HepG2 (cell line): Measurements from ENCODE around the gene CBLB. TPM values are rescaled to one million over a fixed set of nuclear protein-coding genes. Genes with fewer than 3 reads are reported as not detected.

Source experiments
- HHEX ChIP-seq: IDR thresholded peaks from 2 replicates; pipeline ENCODE4 v1.6.1; 2016; ENCODE audit warnings: control low read depth
- MEF2D ChIP-seq: sonication (generic); formaldehyde crosslinking; IDR thresholded peaks from 2 replicates; pipeline ENCODE4 v1.5.1; 2020; ENCODE audit warnings: mild to moderate bottlenecking, missing genetic modification reagents
- NCOA2 ChIP-seq: sonication (generic); formaldehyde crosslinking; IDR thresholded peaks from 2 replicates; pipeline ENCODE4 v1.8.0; 2022; ENCODE audit warnings: inconsistent platforms
- NKX3-1 ChIP-seq: sonication (generic); formaldehyde crosslinking; IDR thresholded peaks from 2 replicates; pipeline ENCODE4 v1.5.0; 2020; ENCODE audit warnings: missing genetic modification reagents
- NRL ChIP-seq: sonication (generic); formaldehyde crosslinking; IDR thresholded peaks from 2 replicates; pipeline ENCODE4 v1.5.0; 2020; ENCODE audit warnings: missing genetic modification reagents, mild to moderate bottlenecking, moderate library complexity, borderline replicate concordance
- ZBTB8A ChIP-seq: sonication (generic); formaldehyde crosslinking; IDR thresholded peaks from 2 replicates; pipeline ENCODE4 v1.4.0; 2020; ENCODE audit warnings: mild to moderate bottlenecking, low read depth, missing genetic modification reagents, borderline replicate concordance
- ZNF350 ChIP-seq: sonication (generic); formaldehyde crosslinking; IDR thresholded peaks from 2 replicates; pipeline ENCODE4 v1.4.0; 2020; ENCODE audit warnings: mild to moderate bottlenecking, low read depth, missing genetic modification reagents, borderline replicate concordance
- ZNF383 ChIP-seq: sonication (generic); formaldehyde crosslinking; IDR thresholded peaks from 2 replicates; pipeline ENCODE4 v1.4.0; 2020; ENCODE audit warnings: missing genetic modification reagents, mild to moderate bottlenecking, borderline replicate concordance
- ZNF484 ChIP-seq: sonication (generic); formaldehyde crosslinking; IDR thresholded peaks from 2 replicates; pipeline ENCODE4 v1.5.1; 2020; ENCODE audit warnings: mild to moderate bottlenecking, low read depth, missing genetic modification reagents, borderline replicate concordance
- polyA plus RNA-seq, 8 experiments: library from polyadenylated mRNA; depleted of rRNA in 3 of 8; stranded (reverse) in 7 of 8; unstranded in 1 of 8; fragments of >200 nt; fragmentation: Illumina TruSeq in 4 of 8; extraction: Trizol in 4 of 8; gene quantifications; 2 replicates each; pipeline versions ENCODE4 v1.2.1 to v1.2.3, GENCODE V29; 2011 to 2016; ENCODE audit warnings: low read depth in 4 of 8, missing spikeins in 1 of 8, mixed read lengths in 1 of 8; ENCODE audit not compliant: insufficient read depth in 1 of 8
- total RNA-seq, 5 experiments: library from RNA; depleted of rRNA; stranded (reverse); fragments of >200 nt; fragmentation: Illumina TruSeq; extraction: Trizol; gene quantifications; 2 replicates each; pipeline ENCODE4 v1.2.3, GENCODE V29; 2016; ENCODE audit warnings: low read depth in 1 of 5
- TF ChIP-seq, protein P1 (sequence below): sonication (generic); formaldehyde crosslinking; IDR thresholded peaks from 2 replicates; pipeline ENCODE4 v1.4.0; 2020; ENCODE audit warnings: missing genetic modification reagents
- TF ChIP-seq, protein P2 (sequence below): sonication (generic); formaldehyde crosslinking; IDR thresholded peaks from 2 replicates; pipeline ENCODE4 v1.4.0; 2020; ENCODE audit warnings: missing genetic modification reagents
- TF ChIP-seq, protein P3 (sequence below): sonication (generic); formaldehyde crosslinking; IDR thresholded peaks from 2 replicates; pipeline ENCODE4 v1.5.1; 2020; ENCODE audit warnings: mild to moderate bottlenecking, missing genetic modification reagents, moderate library complexity
- TF ChIP-seq, protein P4 (sequence below): fragments of 450-650 bp; IDR thresholded peaks from 2 replicates; pipeline ENCODE4 v1.6.1; 2017; ENCODE audit warnings: mild to moderate bottlenecking

CBLB gene
- total and polyA plus RNA-seq, 2 of the 13 experiments (the other 11 are each of a cell fraction or from before 2014, with no cell fraction given), result 9.8 to 16.4 TPM

DNA sequence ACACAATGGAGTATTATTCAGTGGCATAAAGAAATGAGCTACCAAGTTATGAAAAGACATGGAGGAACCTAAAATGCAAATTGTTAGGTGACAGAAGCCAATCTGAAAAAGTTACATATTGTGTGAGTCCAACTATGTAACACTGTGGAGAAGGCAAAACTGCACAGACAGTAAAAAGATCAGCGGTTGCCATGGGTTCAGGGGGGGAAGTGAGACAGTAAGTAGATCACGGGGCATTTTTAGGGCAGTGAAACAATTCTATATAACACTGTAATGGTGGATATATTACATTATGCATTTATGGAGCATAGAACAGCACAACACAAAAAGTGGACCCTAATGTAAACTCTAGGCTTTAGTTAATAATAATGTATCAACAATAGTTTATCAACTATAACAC is 17.6 kb downstream of the CBLB start (continued):
- TF ChIP-seq ZBTB8A (CRISPR knock-in tag) (no peak), MEF2D (CRISPR knock-in tag) (no peak), ZNF350 (no peak), ZNF484 (no peak), NCOA2 (CRISPR knock-in tag) (no peak), NRL (CRISPR knock-in tag) (no peak), HHEX (CRISPR knock-in tag) (no peak), ZNF383 (CRISPR knock-in tag) (no peak), NKX3-1 (CRISPR knock-in tag) (no peak)
- TF ChIP-seq, protein P1, sequence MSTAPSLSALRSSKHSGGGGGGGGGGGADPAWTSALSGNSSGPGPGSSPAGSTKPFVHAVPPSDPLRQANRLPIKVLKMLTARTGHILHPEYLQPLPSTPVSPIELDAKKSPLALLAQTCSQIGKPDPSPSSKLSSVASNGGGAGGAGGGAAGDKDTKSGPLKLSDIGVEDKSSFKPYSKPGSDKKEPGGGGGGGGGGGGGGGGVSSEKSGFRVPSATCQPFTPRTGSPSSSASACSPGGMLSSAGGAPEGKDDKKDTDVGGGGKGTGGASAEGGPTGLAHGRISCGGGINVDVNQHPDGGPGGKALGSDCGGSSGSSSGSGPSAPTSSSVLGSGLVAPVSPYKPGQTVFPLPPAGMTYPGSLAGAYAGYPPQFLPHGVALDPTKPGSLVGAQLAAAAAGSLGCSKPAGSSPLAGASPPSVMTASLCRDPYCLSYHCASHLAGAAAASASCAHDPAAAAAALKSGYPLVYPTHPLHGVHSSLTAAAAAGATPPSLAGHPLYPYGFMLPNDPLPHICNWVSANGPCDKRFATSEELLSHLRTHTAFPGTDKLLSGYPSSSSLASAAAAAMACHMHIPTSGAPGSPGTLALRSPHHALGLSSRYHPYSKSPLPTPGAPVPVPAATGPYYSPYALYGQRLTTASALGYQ (CRISPR knock-in tag), result no peak
- TF ChIP-seq, protein P2, sequence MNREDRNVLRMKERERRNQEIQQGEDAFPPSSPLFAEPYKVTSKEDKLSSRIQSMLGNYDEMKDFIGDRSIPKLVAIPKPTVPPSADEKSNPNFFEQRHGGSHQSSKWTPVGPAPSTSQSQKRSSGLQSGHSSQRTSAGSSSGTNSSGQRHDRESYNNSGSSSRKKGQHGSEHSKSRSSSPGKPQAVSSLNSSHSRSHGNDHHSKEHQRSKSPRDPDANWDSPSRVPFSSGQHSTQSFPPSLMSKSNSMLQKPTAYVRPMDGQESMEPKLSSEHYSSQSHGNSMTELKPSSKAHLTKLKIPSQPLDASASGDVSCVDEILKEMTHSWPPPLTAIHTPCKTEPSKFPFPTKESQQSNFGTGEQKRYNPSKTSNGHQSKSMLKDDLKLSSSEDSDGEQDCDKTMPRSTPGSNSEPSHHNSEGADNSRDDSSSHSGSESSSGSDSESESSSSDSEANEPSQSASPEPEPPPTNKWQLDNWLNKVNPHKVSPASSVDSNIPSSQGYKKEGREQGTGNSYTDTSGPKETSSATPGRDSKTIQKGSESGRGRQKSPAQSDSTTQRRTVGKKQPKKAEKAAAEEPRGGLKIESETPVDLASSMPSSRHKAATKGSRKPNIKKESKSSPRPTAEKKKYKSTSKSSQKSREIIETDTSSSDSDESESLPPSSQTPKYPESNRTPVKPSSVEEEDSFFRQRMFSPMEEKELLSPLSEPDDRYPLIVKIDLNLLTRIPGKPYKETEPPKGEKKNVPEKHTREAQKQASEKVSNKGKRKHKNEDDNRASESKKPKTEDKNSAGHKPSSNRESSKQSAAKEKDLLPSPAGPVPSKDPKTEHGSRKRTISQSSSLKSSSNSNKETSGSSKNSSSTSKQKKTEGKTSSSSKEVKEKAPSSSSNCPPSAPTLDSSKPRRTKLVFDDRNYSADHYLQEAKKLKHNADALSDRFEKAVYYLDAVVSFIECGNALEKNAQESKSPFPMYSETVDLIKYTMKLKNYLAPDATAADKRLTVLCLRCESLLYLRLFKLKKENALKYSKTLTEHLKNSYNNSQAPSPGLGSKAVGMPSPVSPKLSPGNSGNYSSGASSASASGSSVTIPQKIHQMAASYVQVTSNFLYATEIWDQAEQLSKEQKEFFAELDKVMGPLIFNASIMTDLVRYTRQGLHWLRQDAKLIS (CRISPR knock-in tag), result no peak
- TF ChIP-seq, protein P3, sequence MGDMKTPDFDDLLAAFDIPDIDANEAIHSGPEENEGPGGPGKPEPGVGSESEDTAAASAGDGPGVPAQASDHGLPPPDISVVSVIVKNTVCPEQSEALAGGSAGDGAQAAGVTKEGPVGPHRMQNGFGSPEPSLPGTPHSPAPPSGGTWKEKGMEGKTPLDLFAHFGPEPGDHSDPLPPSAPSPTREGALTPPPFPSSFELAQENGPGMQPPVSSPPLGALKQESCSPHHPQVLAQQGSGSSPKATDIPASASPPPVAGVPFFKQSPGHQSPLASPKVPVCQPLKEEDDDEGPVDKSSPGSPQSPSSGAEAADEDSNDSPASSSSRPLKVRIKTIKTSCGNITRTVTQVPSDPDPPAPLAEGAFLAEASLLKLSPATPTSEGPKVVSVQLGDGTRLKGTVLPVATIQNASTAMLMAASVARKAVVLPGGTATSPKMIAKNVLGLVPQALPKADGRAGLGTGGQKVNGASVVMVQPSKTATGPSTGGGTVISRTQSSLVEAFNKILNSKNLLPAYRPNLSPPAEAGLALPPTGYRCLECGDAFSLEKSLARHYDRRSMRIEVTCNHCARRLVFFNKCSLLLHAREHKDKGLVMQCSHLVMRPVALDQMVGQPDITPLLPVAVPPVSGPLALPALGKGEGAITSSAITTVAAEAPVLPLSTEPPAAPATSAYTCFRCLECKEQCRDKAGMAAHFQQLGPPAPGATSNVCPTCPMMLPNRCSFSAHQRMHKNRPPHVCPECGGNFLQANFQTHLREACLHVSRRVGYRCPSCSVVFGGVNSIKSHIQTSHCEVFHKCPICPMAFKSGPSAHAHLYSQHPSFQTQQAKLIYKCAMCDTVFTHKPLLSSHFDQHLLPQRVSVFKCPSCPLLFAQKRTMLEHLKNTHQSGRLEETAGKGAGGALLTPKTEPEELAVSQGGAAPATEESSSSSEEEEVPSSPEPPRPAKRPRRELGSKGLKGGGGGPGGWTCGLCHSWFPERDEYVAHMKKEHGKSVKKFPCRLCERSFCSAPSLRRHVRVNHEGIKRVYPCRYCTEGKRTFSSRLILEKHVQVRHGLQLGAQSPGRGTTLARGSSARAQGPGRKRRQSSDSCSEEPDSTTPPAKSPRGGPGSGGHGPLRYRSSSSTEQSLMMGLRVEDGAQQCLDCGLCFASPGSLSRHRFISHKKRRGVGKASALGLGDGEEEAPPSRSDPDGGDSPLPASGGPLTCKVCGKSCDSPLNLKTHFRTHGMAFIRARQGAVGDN (CRISPR knock-in tag), result no peak
- TF ChIP-seq, protein P4, sequence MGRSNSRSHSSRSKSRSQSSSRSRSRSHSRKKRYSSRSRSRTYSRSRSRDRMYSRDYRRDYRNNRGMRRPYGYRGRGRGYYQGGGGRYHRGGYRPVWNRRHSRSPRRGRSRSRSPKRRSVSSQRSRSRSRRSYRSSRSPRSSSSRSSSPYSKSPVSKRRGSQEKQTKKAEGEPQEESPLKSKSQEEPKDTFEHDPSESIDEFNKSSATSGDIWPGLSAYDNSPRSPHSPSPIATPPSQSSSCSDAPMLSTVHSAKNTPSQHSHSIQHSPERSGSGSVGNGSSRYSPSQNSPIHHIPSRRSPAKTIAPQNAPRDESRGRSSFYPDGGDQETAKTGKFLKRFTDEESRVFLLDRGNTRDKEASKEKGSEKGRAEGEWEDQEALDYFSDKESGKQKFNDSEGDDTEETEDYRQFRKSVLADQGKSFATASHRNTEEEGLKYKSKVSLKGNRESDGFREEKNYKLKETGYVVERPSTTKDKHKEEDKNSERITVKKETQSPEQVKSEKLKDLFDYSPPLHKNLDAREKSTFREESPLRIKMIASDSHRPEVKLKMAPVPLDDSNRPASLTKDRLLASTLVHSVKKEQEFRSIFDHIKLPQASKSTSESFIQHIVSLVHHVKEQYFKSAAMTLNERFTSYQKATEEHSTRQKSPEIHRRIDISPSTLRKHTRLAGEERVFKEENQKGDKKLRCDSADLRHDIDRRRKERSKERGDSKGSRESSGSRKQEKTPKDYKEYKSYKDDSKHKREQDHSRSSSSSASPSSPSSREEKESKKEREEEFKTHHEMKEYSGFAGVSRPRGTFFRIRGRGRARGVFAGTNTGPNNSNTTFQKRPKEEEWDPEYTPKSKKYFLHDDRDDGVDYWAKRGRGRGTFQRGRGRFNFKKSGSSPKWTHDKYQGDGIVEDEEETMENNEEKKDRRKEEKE, result no peak
- TF ChIP-seq, all 625 proteins: peak for 0
